Stimulated activated CD4-positive, alpha-beta T cell treated with anti-CD3 and anti-CD28 coated beads, Interleukin-2, amount 100 ng/mL, for 48 hours (primary cell): ENCODE data around the gene PGLYRP3.

Experiments
- DNase-seq, 2 donors: peaks; one replicate each; pipeline ENCODE4 v3.0.0-alpha.2; 2020

PGLYRP3 gene

DNA sequence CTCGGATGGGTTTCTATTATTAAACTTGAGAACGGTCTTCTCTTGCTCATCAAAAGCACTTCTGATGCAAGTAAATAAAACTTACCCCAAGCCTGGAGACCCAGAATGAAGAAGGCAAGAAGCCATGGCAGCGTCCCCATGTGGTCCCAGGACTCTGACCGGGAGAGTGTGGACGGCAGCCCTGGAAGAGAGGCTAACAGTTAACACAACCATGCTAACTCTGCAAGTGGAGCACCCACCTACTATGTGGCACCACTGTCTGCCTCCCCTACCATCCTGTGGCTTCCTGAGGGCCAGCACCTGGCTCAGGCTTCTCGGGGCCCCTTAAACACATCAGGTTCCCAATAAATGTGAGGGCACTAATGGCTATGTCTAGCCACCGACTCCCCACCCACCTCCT lies 2.2 kb downstream of the PGLYRP3 start:
- DNase-seq = no peak

DNA sequence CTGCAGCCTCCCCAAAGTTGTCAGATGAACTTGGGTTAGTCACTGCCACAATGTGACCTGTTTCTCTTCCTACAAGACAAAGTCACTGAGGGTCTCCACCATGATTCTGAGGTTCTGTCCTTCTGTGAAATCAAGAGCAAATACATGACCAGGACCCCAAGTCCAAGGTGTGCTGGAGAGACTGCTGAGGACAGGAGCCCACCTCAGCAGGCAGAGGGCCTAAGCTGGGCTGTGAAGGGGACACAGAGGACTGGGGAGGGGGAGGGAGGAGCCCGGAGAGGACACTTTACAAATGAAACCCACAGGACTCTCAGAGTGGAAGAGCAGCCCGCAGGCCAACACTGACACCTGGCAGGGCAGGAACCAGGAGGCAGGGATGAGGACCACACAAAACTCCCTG lies 3.3 kb downstream of the PGLYRP3 start:
- no peak for DNase-seq

DNA sequence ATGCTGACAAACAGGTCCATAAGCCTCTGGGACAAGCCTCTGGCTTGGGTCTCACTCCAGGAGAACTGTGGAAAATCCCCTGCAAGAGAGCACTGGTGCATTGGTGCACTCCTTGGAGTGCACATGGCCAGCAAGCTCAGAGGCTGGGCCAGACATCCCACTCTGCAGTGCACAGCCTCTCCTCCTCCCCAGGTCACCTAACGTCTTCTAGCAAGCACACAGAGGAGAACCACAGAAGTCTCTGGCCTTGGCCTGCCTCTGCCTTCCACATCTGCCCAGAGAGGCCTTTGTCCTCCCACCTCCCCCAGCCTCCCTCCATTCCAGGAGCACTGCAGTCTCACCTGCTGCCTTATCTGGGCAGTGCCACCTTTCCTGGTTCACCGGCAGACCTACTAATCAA lies 4.2 kb downstream of the PGLYRP3 start:
- DNase-seq = no peak

DNA sequence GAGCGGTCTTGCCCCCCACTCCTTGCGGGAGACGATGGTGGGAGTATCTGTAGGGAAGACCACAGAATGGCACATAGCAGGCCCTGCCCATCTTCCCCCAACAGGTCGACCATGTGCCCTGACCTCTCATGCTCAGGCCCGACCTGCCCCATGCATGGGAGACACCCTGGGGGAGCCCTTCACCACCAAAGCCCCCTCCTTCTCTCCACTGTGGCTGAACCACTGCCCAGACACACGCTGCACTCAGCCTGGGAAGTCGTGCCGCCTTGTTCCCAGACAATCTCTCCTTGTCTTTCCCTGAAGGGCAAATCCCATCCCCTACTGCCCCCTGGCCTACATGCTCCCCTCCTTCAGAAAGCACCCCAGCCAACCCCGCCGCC lies 5.5 kb downstream of the PGLYRP3 start:
- DNase-seq = no peak

DNA sequence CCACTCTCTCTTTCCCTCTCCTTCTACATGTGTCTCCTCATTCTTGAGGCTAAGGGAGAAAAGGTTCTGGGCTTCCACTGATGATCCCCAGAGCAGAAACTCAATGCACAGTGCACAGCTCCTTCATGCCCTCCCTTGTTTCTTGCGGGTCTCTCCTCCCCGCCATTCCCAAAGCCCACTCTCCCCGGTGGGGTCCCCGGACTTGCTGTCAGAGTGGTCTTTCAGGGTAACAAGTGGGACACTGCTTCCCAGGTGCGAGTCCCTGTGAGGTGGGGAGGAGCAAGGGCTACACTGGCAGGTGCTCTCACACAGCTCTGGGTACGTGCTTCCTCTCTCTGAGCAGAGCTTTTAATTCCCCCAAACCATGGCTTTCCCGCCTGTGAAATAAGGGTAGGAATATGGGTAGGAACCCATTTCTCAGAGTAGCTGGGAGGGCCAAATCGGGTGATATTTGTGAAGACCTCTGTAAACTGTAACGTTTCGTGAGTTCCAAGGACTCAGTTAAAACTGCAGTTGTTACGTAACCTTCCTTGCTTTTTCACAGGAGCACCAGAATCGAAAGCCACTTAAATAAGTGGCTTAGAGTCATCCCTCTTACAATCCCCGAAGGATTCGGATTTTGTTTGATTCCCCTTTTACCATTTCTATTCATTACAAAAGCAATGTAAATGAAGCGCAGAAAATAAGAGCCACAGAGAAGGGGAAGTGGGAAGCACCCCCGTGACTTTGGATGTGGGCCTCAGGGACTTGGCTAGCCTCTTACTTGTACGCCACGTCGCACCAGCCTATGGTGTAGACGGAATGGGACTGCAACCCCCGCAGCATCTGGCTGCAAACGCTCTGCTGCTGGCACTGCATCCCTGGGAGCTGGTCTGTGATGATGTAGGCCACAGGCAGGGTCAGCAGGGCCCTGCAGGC lies 6.2 kb downstream of the PGLYRP3 start:
- DNase-seq = no peak

DNA sequence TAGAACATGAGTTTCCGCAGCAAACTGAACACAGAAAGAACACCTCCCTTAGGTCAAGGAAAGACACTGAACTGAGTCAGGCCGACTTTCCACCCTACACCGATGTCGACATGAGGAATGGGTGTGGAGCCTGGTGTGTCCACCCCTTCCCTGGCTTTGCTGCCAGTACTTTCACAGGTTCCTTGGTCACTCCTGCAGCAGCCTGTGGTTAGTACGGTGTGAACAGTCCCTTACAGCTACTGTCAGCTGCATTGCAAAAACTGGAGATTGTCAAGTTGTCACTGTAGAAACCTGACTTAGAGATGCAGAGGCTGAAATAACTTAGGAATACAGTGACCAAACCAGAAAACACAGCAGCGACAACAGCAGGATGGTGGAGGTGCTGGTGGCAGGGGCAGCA lies 7.1 kb downstream of the PGLYRP3 start:
- DNase-seq = no peak

DNA sequence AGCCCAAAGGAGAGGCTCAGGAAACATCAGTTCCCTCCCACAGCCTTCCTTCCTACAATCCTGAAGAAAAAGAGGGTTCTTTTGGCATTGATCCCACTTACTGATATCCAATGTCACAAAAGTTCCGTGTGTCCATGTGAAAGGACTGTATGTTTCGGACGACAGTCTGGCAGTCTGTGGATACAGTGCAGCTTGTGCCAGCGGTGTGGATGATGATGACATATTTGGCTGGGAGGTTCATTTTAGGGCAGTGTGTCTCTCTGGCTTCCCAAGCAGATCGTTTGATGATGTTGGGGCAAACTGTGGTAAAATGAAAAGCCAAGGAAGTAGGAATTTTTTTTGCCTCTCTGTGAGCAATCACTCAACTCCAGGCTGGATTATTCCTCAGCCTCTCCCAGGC lies 10.4 kb downstream of the PGLYRP3 start:
- DNase-seq = no peak

DNA sequence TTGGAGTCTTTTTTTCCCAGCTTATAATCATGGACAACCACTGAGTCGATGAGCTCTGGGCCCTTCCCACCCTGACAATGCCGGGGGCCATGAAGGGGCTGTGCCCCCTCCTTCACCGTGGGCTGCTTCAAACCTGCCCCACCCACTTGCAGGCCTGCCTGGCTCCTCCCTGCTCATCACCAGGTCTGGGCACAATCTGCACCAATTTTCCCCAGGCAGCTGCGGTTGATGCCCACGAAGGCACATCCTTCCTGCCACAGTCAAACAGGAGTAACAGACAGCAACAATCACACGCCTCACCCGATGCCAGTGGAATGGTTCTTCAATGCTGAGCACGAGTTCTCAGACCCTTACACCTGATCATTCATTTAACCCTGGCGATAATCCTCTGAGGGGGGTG lies 18.9 kb downstream of the PGLYRP3 start:
- DNase-seq = no peak

DNA sequence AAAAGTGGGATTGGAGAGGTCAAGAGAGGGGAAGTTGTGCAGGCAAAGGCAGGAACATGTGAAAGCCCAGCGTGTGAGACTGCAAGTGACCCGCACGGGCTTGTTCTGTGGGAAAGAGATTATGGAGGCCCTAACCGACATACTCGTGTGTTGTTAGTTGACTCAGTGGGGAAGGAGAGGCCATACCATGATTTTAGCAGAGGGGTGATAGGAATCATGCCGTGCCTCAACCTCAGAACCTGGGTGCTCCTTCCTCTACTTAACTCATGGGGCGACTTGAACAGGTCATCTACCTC lies 19.3 kb downstream of the PGLYRP3 start:
- DNase-seq = no peak

DNA sequence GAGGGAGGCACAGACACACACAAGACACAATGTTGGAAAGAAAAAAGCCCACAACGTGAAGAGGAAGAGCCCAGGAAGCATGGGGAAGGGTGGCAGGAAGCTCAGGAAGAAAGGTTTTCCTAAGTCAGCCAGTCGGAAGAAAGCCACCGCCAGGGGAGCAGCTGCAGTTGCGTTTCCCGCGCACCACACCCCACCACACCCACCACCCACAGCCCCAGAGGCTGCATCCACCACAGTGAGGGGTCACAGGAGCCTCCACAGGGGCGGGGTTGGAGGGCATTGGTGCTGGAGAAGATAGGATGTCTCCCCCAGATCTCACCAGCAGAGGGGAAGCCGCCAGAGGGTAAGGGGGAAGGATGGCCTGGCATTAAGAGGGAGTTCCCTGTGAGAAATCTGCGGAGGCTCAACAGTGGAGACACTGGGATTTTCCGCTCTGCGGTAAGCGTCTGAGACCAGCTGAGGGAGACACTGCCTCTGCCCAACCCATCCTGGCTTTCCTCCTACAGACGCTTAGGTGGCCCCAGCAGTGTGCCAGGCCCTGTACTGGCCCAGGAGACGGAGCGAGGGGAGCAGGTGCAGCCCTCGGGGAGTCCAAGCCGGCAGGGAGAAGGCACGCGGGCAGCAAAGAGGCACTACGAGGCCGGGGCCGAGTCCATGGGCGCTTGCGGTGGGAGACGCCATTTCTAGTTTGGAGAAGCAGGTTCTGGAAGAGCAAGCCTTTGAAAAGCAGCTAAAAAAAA lies 19.8 kb downstream of the PGLYRP3 start:
- DNase-seq = no peak

DNA sequence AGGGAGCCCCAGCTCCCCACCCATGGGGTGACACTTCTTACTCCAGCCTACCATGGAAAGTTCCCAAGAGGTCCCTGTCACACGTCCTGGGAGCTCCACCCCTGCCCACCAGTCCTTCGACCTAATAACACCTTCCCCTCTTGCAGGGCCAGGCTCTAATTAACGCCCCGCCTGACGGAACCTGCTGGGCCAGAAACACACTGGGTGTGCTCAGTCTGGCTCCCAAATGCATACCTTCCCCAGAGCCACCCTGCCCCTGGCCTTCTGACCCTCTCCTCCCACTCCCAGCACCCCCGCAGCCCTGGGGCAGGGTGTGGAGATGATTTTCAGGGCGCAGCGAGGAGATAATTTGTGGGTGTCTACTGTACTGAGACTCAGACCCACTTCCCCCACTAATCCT lies 20.6 kb downstream of the PGLYRP3 start:
- DNase-seq = no peak

DNA sequence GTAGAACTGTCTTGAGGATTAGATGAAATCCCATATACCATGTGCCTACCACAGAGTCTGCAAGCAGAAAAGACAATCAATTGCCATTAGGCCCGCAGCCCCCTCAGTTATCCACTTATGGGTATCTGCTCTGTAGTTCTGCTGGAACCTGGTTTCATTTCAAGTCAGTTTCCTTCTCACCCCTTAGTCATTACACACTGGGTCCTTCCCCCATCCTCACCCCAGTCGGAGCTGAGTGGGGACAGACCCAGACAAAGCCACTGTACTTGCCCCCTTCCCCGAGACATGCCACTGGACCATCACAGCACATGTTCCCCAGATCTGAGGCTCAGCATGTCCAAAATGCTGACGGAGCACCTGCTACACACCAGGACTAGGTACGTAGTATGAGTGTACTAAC lies 21.2 kb downstream of the PGLYRP3 start:
- DNase-seq = no peak

DNA sequence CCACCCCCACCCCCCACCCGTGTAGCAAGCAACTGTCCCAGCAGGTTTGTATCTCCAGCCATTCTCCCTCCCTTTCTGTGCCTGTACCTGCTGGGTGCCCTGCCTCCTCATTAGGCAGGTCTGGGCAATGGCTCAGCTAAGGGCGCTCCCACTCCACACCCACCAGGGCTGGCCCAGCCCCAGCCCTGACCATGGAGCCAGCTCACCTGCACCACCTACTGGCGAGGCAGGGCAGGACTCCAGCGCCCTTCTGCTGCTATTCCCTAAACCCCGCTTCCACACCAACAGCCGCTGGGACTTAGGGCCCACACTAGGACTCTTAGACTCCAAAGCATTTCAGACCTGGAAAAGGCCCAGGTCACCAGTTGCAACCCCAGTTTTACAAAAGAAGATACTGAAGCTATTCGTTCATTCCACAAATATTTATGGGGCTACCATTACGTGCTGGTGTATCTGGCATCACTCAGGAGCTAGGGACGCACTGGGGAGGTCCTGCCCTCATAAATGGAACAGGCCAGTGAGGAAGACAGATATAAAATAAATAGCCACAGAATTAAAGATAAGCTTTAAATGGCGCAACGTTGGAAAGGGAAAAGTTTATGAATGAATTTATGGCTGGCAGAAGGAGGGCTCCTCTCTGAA lies 24.0 kb downstream of the PGLYRP3 start:
- DNase-seq = peak; percentile 17 to 26

DNA sequence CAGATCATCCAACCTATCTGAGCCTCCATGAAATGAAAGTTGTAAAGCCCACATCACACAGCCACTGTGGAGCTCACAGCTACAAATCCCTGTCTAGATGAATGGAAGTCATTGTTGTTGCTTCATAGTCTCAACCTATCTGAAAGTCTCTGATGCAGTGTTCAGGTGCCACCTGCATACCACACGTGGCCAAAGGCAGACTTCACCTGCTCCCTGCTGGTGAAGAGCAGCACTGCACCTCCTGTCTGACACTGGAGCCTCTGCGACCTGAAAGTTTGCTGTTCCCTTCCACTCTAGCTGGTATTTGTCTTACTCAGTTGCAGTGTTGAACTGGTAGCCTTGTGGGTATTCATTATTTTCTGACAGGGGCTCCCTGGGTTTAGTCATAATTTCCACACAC lies 34.9 kb downstream of the PGLYRP3 start:
- DNase-seq = peak; percentile 28 to 36

DNA sequence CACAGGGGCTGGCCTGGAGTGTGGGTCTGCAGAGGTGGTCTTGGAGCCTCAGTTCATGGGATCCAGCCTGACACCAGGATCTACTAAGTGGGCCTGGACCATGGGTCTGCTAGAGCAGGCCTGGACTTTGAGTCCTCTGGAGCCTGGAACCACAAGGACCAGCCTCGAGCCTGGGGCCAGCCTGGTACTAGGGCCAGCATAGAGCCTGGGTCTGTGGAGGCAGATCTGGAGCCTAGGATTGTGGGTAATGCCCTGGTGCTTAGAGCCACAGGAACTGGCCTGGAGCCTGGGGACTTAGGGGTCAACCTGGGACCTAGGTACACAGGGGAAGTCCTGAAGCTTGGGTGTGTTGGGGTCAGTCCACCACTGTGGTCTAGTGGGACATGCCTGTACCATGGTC lies 40.6 kb downstream of the PGLYRP3 start:
- no peak for DNase-seq

DNA sequence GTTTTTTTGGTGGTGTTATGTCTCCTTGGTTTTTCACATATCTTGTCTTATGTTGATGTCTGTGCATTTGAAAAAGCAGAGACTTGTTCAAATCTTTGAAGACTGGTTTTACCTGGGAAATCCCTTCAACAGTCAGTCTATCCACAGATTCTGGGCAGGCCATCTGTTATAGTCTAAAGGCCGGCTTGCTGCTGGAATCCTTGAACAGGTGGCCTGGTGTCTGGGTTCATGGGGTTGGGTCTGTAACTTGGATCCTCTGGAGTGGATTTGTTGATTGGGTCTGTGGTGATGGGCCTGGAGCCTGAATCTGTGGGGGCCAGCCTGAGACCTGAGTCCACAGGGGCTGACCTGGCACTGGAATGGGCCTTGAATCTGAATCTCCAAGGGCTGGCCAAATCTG lies 41.0 kb downstream of the PGLYRP3 start:
- no peak for DNase-seq

DNA sequence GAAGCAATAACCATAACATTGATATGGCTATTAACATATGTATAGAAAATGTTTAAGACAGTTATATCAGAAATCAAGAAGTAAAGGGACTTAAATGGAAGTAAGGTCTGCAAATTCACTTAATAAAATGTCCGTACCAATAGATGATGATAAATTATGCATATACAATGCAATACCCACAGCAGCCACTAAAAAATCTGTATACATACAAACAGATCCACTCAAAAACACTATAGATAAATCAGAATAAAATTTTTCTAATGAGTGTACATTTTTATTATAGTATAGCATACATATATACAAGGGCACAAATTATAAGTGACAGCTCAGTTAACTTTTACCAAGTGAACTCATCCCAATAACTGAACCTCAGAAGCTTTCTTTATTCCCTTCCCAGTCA lies 47.3 kb downstream of the PGLYRP3 start:
- no peak for DNase-seq

DNA sequence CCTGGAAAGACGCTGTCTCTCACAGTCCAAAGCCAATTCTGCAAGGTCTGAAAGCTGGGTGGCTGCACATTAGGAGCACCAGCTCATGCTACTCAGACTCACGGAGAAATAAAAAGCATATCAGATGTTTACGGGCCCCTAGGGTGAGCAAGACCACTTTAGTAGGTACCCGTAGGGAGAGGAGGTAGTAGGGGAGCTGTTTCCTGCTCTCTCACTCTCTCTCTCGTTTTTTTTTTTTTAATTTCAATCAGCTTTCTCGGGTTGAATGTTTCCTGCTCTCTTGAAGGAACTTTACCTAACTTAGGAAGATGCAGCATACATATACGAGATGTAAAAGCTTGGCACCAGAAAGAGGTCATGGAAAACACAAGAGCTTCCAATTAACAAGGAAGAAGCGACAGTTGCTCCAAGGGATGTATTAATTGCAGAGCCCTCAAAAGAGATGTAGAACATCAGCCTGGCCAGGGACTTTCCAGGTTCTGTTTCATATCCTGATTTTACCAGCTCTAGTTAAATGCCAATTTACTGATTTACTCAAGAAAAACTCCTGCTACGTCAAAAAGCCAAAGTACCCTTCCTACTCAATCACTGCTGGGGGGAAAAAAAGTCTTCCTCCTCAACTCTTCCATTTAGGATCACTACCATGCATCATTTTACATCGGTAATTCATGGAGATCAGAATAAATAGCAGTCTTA lies 50.1 kb downstream of the PGLYRP3 start:
- DNase-seq = no peak

DNA sequence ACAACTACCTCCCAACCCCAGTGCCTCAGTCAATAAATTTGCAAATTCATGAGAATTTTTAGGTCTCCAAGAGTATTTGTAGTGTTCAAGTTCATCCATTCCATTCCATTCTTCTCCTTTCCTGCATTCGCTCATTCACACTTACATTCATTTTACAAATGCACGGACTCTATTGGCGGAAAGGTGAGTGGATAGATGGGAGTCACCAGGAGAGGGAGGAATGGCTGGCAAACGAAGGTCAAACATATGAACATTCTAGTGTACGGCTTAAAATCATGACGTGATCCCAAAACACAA lies 50.7 kb downstream of the PGLYRP3 start:
- DNase-seq = no peak

DNA sequence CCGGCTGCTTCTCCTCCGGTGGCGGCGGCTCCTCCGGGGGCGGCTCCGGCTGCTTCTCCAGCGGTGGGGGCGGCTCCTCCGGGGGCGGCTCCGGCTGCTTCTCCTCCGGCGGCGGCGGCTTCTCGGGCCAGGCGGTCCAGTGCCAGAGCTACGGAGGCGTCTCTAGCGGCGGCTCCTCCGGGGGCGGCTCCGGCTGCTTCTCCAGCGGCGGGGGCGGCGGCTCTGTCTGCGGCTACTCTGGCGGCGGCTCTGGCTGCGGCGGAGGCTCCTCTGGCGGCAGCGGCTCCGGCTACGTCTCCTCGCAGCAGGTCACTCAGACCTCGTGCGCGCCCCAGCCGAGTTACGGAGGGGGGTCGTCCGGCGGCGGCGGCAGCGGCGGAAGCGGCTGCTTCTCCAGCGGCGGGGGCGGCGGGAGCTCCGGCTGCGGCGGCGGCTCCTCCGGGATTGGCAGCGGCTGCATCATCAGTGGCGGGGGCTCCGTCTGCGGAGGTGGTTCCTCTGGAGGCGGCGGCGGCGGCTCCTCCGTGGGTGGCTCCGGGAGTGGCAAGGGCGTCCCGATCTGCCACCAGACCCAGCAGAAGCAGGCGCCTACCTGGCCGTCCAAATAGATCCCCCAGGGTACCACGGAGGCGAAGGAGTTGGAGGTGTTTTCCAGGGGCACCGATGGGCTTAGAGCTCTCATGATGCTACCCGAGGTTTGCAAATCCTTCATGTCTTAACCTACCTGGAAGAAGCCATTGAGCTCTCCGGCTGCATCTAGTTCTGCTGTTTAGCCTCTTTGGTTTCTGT lies 51.3 kb downstream of the PGLYRP3 start:
- peak in 1 of 2 donors; percentile 10 for DNase-seq

DNA sequence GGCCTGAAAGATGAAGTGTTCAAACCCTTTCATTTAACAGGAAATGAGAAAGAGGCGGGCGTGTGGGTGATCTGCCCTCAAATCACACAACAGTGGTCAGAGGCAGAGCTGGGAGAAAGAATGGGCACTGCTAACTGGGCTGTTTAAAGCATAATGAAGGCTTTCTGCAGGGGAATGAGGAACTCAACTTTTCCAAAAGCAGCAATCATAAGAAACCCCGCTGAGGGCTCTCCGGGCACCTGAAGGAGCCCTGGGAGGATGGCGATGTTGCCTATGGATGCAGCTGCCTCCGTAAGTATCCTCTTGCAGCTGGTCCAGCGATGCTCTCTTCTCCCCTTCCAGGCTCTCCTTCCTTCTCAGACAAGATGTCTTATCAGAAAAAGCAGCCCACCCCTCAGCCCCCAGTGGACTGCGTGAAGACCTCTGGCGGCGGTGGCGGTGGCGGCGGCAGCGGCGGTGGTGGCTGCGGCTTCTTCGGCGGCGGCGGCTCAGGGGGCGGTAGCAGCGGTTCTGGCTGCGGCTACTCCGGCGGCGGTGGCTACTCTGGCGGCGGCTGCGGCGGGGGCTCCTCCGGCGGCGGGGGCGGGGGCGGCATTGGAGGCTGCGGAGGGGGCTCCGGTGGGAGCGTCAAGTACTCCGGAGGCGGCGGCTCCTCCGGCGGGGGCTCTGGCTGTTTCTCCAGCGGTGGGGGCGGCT lies 52.0 kb downstream of the PGLYRP3 start:
- DNase-seq = peak in 1 of 2 donors; percentile 7

DNA sequence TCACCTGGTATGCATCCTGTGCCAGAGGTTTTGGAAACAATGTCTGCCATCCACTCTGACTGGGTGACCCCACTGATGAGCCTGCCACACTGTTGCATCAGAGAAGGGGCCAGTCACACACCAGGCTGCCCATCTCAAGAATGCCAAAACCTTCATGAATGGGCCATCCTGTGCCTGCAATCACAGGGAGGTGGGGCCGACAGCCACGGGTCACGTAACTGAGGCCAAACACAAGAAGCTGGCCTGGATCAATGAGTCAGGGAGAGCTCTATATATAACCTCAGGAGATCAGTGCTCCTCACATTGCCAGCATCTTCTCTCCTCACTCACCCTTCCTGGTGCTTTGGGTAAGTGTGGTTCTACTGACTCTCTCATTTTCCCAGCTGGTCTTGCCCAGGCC lies 53.4 kb downstream of the PGLYRP3 start, which contains the start of gene LORICRIN:
Gene LORICRIN, plus strand, starts transcription at position 301 of the 400 bp plus-strand sequence. CDS start 1,263 bp downstream, outside the sequence.
- DNase-seq = no peak
